ENCODE measurements around the gene SIRT3. TPM values are rescaled to one million over a fixed set of nuclear protein-coding genes. Genes with fewer than 3 reads are reported as not detected.

Gene SIRT3
- total and polyA plus RNA-seq, 2 of the 13 experiments (the other 11 are each of a cell fraction or from before 2014, with no cell fraction given) = 15.1 to 18.2 TPM

- TF ChIP-seq MXI1 (IDR thresholded peaks at IDR 0.05; ENCODE audit: borderline replicate concordance, low read depth, low read length) = peak; percentile 52; the same call in 2 of the 3 replicates
- TF ChIP-seq ZNF747 (CRISPR knock-in tag; IDR thresholded peaks at IDR 0.05; ENCODE audit: borderline replicate concordance) = no peak; the same call in 1 of the 2 replicates
- TF ChIP-seq TRAFD1 (CRISPR knock-in tag; IDR thresholded peaks at IDR 0.05; ENCODE audit: borderline replicate concordance) = no peak
- TF ChIP-seq ZFY (CRISPR knock-in tag; IDR thresholded peaks at IDR 0.05) = peak; percentile 66
- no peak for TF ChIP-seq STAT6 (CRISPR knock-in tag; IDR thresholded peaks at IDR 0.05; ENCODE audit: borderline replicate concordance)
- peak; percentile 30; the same call in 1 of the 2 replicates for TF ChIP-seq ZNF598 (CRISPR knock-in tag; IDR thresholded peaks at IDR 0.05; ENCODE audit: borderline replicate concordance)
- peak; percentile 47; the same call in 1 of the 2 replicates for TF ChIP-seq NR2C2 (CRISPR knock-in tag; IDR thresholded peaks at IDR 0.05; ENCODE audit: borderline replicate concordance)
- no peak for TF ChIP-seq NFIC (IDR thresholded peaks at IDR 0.05; ENCODE audit: low read length)
- TF ChIP-seq ZMYM2 (CRISPR knock-in tag; IDR thresholded peaks at IDR 0.05) = no peak
- no peak for TF ChIP-seq FOXK1 (CRISPR knock-in tag; IDR thresholded peaks at IDR 0.05; ENCODE audit: borderline replicate concordance, low read depth)
- no peak for TF ChIP-seq ZNF792 (CRISPR knock-in tag; IDR thresholded peaks at IDR 0.05)
- TF ChIP-seq MLXIP (CRISPR knock-in tag; IDR thresholded peaks at IDR 0.05; ENCODE audit: borderline replicate concordance) = no peak
- TF ChIP-seq KLF12 (CRISPR knock-in tag; IDR thresholded peaks at IDR 0.05; ENCODE audit: borderline replicate concordance) = peak; percentile 39; the same call in 1 of the 2 replicates
- no peak for TF ChIP-seq FLYWCH1 (CRISPR knock-in tag; IDR thresholded peaks at IDR 0.05)
- TF ChIP-seq CSRNP2 (CRISPR knock-in tag; conservative IDR thresholded peaks at IDR 0.05; ENCODE audit: low read depth) = no peak
- peak; percentile 47 for TF ChIP-seq HDAC1 (CRISPR knock-in tag; IDR thresholded peaks at IDR 0.05)
- no peak for TF ChIP-seq SATB2 (CRISPR knock-in tag; IDR thresholded peaks at IDR 0.05)
- peak; percentile 38; the same call in 1 of the 2 replicates for TF ChIP-seq ZBTB2 (CRISPR knock-in tag; IDR thresholded peaks at IDR 0.05; ENCODE audit: low read depth)
Observed at GRCh38 chr11:208181-208916, 27.8 kb downstream of the SIRT3 start (continued).
